Bone marrow (tissue), 2 donors: ENCODE data around the gene ZNF426.

Source experiments
- DNase-seq, 2 donors: peaks; one replicate each; lab custom pipeline; 2025; lab: John Stamatoyannopoulos, UW

Gene ZNF426

DNA sequence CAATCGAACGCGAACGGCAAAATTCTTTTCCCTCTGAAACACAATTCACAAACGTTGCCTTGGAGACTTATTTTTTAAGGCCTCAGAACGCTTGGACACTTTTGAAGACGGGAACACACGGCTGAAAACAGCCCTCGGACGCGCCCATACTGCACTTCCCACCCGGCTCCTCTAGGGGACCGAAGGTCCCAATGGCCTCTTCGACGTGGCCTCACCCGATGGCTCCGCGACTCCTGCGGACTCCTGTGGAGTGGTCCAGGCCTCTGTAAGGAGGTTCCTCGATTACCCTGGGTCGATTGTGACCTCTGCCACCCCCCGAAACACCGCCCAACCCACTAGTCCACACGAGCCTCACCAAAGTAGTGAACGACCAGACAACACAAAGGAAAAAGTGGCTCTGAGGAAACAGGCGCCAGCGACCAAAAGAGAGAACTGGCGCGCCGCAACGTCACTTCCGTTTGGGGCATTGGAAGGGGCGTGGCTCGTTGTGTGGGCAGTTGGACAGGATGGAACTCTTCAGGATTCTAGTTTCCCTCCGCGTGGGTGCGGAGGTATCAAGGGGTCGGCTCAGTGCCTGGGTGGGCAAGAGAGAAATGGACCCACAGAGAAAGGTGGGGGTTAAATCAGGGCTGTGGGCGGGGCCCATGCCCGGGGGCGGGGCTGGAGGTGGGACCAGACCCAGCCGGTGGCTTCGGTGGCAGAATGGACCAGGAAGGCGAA is 40.1 kb downstream of the ZNF426 start, which contains the start of gene ZNF560:
TSS of gene ZNF560 (minus strand) at position 434 of the 720 bp plus-strand sequence. CDS start 23,303 bp downstream, outside the sequence.
- DNase-seq, result no peak

DNA sequence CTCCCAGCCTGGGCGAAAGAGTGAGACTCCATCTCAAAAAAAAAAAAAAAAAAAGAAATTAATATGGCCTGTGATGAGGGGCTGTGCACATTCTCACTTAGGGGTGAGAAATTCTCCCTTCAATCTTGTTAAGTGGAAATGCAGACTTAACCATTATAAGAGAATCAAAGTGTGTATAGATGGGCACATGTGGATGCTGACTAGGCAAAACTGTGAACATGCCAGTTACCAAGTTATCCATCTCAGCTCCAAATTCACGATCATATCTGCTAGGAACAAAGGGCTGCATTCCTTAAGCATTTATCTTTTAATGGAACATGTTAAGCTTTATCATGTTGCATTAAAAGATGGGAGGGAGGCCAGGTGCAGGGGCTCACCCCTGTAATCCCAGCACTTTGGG is 44.3 kb downstream of the ZNF426 start:
- no peak for DNase-seq

DNA sequence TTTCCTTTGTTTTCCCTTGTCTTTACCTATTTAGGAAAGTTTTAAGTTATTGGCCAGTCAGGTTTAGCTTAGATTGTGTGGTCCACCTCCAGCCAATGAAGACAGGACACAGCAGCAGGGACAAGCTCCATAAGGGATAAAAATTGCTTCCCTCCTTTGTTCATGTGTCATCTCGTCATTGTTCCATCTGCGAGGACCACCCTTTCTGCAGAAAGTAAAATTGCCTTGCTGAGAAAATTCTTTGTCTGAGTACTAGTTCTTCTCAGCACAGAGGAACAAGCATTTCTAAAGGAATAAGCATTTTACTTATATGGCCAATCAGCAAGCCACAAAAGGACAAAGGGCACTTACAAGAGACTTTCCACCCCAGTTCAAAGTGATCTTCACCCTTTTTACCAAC is 51.4 kb downstream of the ZNF426 start:
- DNase-seq, result no peak

DNA sequence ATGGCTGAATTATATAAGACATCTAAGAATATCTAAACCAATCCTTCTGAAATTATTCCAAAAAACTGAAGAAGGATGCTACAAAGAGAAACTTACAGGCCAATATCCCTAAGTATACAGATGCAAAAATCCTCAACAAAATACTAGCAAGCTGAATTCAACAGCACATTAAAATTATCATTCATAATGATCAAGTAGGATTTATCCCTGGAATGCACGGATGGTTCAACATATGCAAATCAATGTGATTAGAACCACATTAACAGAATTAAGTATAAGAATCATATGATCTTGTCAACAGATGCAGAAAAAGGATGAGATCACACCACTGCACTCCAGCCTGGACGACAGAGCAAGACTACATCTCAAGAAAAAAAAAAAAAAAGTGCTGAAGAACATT is 53.3 kb downstream of the ZNF426 start:
- no peak for DNase-seq

GRCh38 chr19:9474975-9475374 is 63.5 kb downstream of the ZNF426 start:
- no peak for DNase-seq
